Activated gamma-delta T cell (primary cell): Measurements from ENCODE around the gene C2CD3.

Experiments
- DNase-seq: peaks from one replicate; lab custom pipeline; 2025; lab: John Stamatoyannopoulos, UW

C2CD3 gene

DNA sequence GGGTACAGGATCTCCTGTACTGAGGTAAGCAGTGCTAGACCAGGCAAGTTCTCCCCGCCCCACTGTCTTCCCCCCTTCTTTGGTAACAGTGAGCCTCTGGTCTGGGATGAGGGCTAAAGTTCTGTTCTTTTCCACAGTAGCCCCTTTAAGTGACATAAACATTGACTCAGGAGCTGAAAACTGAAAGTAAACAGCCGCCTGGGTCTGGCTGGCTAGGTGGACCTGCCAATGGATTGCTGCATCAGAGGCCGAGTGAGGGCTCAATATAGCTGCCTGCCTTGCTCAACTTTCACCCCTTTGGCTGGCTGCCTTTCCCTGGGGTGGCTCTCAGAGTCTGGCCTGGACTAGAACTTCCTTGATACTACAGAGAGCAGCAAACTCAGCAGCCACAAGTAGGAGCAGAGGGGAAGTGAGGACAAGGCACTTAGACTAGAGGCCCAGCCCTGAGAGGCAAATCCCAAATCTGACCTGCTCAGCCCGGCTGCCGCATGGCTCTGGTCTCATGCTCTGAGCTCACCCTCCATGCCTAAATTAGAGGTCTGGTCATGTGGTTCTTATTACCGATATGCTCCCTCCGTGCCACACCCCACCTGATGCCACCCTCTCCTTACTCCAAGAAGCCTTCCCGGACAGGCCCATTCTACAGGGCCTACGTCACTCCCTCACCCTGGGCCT is 152.3 kb downstream of the C2CD3 start:
- DNase-seq, result no peak

DNA sequence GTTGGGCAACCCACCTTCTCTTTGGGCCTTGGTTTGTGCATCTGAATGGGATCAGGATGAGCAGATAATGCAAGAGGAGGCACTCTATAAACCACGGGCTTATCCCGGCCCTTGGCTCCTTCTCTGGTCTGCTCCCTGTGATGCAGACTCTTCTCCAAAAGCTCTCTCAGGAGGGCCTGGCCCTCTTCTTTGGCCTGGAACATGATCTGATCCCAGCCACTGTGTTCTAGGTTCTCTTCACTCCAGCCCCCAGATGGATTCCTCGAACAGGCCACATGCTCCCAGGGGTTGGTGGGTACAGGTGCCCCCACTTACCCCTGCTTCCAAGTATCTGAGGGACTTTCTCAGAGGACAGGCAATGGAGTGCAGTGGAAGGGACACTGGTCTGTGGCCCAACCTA is 153.2 kb downstream of the C2CD3 start:
- DNase-seq, result no peak

DNA sequence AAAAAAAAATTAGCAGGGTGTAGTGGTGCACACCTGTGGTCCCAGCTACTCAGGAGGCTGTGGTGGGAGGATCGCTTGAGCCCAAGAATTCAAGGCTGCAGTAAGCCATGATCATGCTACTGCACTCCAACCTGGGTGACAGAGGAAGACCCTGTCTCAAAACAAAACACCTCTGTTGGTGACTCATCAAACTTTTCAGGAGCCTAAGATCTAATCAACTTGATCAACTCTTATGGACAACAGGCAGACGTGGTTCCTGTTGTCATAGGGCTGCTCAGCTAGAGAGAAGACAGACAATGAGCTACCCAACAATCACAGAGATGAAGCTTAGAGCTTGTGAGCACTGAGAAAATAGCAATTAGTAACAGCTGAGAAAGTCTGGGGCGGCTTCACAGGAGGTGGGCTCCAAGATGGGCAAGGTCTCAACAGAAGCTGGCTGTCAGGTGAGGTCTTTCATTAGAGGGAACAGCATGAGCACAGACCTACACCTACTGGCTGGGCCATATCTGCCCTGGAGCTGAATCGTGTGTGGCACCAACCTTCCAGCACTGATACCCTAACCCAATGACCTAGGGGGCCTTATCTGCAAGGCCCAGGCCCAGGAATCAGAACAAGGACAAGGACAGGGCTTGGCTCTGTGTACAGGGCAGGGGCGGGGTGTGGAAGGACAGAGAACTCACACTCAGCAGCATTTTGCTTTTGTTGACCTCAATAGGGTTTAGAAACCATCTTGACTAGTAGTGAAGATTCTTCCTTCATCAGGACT is 154.7 kb downstream of the C2CD3 start:
- DNase-seq, result no peak

DNA sequence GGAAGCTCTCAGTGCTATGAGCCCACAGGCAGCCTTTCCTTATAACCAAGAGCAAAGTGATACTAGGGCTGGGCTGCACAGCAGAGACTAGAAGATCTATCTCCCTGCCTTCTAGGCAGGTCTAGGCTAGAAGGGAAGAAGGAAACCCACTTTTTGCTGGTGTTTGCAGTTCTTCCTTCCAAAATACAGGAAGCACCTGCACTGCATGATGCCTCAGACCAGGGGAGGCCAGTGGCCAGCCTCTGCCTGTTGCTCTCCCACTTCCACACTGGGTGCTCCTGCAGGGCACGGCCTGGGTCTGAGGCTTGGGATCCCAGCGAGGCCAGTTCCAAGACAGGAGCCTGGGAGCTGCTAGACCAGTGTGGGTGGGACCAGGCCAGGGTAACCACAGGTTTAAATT is 155.9 kb downstream of the C2CD3 start:
- DNase-seq, result no peak

DNA sequence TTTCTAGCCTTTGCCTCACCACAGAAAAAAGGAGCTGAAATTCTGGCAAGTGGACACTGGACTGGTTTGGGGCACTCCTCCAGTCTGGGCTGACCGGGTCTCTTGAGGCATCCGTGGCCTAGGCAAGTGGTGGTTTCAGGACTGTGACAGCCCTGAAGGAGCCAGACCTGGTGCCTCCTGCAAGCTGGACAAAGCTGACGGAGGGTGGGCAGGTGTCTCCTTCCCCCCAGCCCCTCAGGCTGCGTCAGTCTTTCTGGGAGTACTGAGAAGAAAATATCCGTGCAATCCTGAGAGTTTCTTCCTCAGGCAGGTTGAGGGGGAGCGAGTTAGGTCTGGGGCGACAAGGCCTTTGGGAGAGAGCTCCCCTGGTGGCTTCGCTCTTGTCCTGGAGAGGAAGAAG is 157.7 kb downstream of the C2CD3 start:
- no peak for DNase-seq

DNA sequence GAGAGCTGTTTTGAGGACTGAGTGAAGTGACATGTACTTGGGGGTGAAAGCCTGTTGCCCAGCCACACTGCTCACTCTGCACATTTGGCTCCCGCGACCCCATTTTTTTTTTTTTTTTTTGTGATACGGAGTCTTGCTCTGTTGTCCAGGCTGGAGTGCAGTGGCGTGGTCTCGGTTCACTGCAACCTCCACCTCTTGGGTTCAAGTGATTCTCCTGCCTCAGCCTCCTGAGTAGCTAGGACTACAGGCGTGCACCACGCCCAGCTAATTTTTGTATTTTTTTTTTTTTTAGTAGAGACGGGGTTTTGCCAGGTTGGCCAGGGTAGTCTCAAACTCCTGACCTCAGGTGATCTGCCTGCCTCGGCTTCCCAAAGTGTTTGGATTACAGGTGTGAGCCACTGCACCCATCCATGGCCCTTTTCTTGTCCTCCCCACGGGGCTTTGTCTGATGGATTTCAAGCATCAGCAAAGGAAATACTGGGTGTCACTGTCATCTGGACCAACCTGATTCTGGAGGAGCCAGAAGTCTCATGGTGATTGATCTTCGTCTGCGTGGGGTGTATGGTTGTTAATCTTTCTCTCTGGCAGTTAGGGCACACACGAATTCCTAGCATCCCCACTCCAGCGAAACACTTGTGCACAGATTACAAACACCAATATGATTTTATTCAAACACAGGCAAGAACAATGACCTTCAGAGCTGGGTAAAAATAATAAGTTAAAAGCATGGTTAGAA is 158.6 kb downstream of the C2CD3 start:
- no peak for DNase-seq

DNA sequence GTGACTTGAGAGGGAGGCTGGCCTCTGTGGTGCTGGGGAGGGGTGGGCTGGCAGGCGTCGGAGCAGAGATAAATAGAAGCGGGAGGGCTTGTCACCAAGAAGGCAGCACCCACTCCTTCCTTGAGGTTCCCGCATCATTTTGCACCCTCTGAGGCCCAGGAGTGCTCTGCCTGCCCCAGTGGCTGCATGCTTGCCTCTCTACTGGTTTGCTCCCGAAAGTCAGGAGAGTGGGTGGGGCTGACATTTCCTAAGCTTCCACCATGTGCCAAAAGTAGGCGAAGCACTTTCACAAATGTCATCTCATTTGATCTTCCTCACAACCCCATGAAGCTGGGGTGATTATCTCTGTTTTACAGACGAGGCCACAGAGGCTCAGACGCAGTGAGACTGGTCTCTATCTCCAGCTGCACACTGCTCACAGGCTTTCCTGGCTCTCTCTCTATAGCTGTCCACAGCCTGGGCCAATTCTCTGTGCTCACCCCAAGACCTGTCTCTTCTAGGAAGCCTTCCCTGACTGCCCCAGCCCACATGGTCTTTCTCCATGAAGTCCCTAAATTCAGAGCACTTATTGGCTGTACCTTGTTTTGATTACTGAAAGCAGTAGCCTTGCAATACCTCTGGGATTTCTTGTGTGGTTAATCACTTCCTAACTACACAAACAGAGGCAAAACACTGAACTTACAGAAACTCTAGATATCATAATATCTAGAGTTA is 159.3 kb downstream of the C2CD3 start:
- no peak for DNase-seq

DNA sequence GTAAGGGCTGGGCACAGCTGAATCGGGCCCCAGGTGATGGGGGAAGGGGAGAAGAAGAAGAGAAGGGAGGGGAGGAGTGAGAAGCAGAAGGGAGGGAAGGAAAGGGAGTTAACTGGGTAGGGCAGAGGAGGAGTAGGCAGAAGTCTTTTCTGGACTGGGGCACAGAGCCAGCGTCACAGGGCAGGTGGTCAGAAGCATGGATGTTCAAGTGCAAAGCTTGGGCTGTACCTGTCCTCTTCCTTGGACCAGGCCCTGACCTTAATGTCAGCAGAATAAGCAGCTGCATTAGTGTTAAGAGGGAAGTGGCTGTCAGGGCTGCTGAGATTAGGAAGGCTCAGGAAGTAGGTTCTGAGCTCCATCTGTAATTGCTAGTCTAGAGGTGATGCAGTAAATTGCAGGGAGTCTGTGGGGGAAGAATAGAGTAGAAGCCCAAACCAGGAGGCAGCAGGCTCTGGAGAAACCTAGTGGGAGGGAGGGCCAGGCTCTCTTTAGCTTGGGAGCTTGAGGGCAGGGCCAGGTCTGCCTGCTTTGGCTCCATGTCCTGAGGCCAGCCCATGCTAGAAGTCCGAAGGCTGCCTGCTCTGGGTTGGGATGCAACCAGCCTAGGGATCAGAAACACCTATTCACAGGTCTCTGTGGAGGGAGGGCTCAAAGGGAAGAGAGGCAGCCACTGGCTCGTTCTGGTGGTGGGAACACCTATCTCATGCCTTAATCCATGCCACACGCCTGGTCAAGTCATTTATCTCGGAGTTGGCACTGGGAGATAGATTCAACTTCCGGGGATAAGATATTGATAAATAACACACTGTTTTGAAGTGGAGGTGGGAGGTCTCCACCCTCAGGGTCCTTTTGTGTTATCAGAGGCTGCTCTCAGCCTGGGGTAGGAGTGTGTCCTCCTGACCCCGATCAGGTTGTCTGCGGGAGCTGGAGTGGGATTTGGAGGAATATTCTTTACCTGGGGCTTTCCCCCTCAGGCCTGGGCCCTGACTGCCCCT is 160.2 kb downstream of the C2CD3 start:
- no peak for DNase-seq

DNA sequence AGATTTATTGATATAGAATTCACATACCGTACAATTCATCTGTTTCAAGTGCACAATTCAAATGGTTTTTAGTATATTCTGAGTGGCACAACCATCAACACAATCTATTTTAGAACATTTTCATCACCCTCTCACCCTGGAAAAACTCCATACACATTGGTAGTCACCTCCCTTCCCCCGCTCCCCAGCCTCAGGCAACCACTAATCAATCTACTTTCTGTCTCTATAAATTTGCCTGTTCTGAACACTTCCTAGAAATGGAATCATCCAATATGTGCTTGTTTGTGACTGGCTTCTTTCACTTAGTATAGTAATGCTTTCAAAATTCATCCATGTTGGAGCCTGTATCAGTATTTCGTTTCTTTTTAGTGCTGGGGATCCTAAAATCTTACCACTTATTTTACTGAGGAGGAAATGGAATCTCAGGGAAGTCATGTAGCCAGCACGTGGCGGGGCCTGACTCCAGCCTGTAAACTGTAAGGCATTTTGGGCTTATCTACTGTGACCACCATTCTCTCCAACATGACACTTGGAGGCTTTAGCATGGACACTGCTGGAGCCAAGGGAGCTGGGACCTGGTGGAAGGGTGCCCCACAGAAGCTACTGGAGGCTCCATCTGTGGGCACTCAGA is 161.0 kb downstream of the C2CD3 start:
- DNase-seq, result no peak

DNA sequence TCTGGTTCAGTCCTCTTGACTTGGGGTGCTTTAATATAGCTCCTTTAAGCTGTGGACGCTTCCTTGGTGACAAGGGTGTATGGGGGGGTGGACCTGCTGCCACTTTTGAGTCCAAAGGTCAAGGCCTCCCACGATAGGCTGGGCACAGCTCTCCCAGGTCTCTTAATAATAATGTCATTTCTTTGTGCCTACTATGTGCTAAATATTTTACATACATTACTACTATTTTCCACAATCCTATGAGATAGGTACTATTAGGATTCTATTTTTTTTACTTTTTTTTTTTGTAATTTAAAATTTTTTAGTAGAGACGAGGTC is 161.6 kb downstream of the C2CD3 start:
- DNase-seq, result no peak

DNA sequence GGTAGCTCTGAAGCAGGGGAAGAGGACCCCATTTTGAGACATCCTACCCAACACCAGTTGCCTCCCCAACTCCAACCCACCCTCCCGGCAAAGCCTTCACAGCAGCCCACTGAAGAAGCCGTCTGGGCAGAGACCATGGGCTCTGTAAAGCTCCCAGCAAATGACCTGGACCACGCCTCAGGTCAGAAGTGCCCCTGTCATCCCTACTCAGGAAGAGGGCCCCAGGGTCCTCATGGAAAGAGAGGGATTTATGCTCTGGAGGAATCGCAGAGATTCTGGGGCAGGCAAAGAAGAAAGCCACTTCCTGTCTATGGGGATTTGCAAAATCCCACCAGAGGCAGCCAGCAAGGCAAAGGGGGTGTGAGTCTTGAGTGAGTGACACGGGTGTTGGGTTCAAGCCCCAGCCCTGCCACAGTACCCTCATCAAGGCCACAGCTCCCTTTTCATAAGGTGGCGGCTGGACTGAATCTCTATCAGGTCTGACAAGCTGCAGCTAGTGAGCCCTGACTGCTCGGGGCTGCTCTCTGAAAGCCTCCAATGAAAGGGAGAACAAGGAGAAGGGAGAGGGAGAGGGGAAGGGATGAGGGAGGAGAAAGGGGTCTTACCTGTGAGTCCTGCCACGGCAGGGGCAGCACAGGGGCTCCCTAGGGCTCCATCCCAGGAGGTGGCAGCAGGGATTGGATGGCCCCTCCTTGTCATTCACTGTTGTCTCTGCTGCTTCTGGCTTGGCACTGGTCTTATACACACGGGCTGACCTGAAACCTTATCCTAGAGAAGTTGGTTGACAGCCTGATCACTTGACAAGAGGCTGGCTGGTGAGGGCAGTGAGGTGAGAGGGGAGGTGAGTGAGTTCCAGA is 162.2 kb downstream of the C2CD3 start, which contains the start of gene UCP3:
Gene UCP3 (minus strand): TSS at position 713 of the 857 bp plus-strand sequence. CDS start 2,043 bp downstream, outside the sequence.
- DNase-seq, result no peak

DNA sequence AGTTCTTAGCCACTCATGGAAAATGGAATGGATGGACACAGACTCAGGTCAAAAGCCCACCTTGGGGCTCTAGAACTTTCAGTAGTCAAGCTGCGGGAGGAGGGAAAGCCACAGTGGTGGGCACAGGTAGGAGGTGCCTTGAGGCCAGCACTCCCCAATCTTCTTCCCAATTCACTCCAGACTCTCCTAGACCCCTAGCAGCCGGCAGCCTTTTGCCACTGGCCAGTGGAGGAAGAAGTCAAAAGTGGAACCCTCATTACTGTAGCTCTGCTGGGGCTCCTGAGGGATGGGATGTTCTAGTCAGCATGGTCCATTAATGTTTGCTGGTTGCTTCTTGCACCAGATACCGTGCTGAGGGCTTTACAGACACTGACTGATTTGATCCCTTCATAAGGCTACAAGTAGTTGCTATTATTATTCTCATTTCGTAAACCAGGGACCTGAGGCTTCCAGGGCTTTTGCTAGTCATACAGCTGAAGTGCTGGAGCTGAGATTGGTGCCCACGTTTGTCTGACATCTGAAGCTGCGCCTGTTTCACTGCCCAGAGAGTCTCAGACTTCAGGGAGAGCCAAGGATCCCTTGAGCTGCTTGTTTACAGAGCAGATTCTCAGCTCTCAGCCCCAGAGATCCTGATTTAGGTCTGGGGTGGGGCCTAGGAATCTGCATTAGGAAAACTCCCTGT is 163.0 kb downstream of the C2CD3 start:
- DNase-seq, result no peak

DNA sequence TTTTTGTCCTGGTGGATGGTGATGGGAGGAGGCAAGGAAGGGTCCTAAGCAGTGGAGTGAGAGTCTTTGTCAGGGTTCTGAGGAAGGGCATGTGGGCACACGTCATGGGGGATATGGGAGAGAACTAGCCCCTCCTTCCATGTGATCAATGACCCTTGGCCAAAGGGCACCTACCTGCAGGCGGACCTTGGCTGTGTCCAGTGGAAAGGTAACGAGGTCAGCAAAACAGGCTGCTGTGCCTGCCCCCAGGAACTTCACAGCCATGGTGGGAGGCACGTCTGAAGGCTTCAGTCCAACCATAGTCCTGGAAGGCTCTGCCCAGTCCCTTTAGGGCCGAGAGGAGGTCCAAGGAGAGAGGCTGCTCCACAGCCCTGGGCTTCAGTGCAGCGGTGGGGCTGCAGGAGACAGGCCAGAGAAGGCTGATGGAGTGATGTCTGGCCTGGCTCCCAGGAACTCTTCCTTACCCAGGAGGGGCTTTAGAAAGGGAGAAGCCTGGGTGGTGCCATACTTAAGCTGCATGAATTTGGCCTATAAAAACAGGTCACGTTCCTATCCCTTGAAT is 164.0 kb downstream of the C2CD3 start:
- DNase-seq, result no peak

DNA sequence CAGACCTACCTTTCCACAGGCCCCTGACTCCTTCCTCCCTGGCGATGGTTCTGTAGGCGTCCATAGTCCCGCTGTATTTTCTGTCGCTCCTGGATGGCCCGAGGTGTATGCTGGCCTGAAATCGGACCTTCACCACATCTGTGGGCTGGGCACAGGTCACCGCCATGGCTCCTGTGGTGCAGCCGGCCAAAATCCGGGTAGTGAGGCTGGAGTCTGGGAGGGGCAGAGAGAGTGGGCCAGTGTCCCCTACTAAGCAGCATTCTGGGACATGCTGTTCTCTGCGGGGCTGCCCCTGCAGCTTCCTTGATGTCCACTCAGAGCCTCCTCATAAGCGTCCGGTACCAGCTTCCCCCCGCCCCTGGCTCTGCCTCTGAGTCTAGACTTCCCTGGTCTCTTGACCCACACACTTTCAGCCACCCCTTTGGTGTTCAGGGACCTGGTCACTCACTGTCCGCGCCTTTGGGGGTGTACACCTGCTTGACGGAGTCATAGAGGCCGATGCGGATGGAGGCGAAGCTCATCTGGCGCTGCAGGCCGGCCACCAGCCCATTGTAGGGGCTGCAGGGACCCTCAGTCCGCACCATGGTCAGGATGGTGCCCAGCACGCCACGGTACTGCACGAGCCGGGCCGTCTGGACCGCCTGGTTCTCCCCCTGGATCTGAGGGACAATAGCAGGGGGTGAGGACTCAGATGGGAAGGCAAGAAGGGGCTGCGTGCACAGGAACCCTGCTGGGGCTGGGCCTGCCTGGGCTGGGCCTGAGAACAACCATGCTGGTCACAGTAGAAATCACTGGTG is 164.9 kb downstream of the C2CD3 start:
- DNase-seq, result no peak

DNA sequence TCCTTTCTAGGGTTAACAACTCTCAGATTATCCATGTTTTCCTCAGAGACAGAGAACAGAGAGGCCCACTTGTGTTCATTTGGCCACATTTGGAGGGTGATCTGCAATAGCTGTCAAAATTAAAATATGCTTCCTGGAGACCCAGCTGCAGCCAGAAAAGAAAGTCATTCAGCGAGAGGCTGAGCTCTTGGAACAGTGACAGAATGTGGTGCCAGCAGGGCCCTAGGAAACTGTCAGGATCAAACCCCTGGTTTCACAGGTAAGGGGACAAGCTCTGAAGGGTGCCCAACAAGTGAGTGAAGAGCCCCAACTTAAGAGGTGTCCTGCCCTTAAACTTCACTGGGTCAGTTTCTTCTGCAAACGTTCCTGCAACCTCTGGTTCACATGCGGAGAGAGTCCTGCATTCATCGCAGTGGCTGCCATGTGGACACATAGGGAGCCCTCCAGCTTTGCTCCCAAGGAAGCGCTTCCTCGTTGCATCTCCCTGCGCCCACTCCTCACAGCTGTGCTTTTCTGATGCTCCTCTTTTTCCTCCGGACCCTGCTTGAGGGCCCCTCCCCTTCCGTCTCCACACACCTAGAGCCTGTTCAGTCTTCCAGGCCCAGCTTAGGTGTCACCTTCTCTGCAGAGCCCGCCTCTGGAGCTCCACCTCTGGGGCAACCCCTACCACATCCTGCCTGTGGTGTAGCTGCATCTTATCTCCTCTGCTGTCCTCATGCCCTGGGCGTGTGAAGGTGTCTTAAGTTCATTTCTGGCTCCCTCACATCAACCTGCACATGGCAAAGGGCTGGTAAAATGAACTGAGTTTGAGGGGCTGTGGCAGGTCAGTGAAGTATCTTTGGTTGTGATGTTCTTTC is 165.8 kb downstream of the C2CD3 start:
- no peak for DNase-seq

DNA sequence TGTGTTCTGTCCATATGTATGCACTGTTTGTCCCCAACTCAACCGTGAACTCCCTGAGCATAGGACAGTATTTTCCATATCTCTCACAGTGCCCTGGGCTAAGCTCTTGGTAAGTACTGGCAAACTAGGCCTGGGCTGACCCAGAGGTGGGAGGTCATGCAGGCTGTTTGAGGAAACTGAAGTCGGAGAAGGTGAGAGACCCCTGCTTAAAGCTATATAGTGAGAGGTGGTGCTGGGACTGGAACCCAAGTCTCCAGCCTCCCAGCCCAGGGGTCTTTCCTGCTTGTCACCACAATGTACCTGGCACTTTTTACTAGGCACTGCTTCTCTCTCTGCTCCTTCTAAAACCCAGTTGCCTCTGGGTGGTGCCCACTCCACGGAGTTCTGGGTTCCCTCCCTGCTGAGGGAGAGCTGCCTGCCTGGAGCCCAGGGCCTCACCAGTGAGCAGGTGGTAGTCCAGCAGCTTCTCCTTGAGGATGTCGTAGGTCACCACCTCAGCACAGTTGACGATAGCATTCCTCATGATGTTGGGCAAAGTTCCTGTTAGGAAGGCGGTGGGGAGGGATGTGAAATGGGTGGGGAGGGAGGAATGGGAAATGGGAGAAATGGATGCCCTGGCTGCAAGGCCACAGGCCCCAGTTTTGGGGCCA is 166.6 kb downstream of the C2CD3 start:
- DNase-seq, result no peak
